Vagina (tissue), 2 donors: Measurements from ENCODE around the gene DLD.

Experiments used
- POLR2AphosphoS5 ChIP-seq, 2 donors: sonication (generic); formaldehyde crosslinking; IDR thresholded peaks; one replicate each; pipeline ENCODE4 v1.9.0; 2017; ENCODE audit warnings: antibody characterized with exemption in 2 of 2, mild to moderate bottlenecking in 2 of 2, low read depth in 1 of 2; ENCODE audit not compliant: insufficient read depth in 1 of 2
- TF ChIP-seq, protein P1 (sequence below), 3 experiments: fragments of 450-650 bp in 2 of 3; fragments of 200-600 bp in 1 of 3; sonication (generic) in 1 of 3; IDR thresholded peaks; one replicate each; pipeline ENCODE4 v1.5.1; 2017 to 2019; ENCODE audit warnings: antibody characterized with exemption in 3 of 3, mild to moderate bottlenecking in 2 of 3, moderate library complexity in 2 of 3

DNA sequence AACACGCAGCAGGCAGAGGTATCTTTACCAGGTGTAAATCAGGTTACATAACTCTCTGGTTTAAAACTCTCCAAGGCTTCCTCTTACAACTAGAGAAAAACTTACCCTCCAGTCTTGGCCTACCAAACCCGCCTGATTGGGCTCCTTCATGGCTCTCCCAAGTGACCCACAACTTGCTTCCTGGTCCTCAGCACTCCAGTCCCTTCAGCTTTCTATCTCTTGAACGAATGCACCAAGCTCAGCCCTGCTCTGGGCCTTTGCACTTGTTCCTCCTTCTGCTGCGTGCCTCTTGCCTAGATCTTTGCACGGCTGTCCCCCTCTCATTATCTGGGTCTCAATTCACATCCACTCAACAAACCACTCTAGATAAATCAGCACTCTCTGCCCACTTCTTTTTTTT, 32.7 kb upstream of the DLD start:
- TF ChIP-seq, protein P1, sequence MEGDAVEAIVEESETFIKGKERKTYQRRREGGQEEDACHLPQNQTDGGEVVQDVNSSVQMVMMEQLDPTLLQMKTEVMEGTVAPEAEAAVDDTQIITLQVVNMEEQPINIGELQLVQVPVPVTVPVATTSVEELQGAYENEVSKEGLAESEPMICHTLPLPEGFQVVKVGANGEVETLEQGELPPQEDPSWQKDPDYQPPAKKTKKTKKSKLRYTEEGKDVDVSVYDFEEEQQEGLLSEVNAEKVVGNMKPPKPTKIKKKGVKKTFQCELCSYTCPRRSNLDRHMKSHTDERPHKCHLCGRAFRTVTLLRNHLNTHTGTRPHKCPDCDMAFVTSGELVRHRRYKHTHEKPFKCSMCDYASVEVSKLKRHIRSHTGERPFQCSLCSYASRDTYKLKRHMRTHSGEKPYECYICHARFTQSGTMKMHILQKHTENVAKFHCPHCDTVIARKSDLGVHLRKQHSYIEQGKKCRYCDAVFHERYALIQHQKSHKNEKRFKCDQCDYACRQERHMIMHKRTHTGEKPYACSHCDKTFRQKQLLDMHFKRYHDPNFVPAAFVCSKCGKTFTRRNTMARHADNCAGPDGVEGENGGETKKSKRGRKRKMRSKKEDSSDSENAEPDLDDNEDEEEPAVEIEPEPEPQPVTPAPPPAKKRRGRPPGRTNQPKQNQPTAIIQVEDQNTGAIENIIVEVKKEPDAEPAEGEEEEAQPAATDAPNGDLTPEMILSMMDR (IDR thresholded peaks at IDR 0.05): no peak
- no peak for TF ChIP-seq POLR2AphosphoS5 (IDR thresholded peaks at IDR 0.05; ENCODE audit: insufficient read depth in 1 of 2, low read depth in 1 of 2)
